GM12878 (cell line): Measurements from ENCODE around the gene PKMYT1. TPM values are rescaled to one million over a fixed set of nuclear protein-coding genes. Genes with fewer than 3 reads are reported as not detected.

Experiments
- ATAC-seq: fragments of 200-7000 bp; cut with Tn5 transposase; 3 replicates; pipeline ENCODE4 v1.9.1; 2020; ENCODE audit warnings: mild to moderate bottlenecking, moderate library complexity
- BruUV-seq: library from RNA; stranded (reverse); fragments of 400-500 nt; replicated peaks from 2 replicates; lab custom pipeline; 2021; lab: Mats Ljungman, UMichigan
- CTCF ChIA-PET: fragments of 300-600 bp; sonication (Branson Sonifier 250); formaldehyde crosslinking; extraction: SDS; loops from one replicate; lab custom pipeline; 2021; ENCODE audit warnings: inconsistent platforms; lab: Yijun Ruan, JAX
- POLR2A ChIA-PET: fragments of 350-600 bp; formaldehyde crosslinking; extraction: SDS; loops from one replicate; lab custom pipeline; 2021; ENCODE audit warnings: inconsistent platforms; lab: Charles Lee
- RAD21 ChIA-PET: fragments of 300-600 bp; sonication (Branson Sonifier 250); formaldehyde crosslinking; loops from one replicate; lab custom pipeline; 2023; ENCODE audit warnings: antibody characterized with exemption; ENCODE audit not compliant: unreplicated experiment; lab: Charles Lee
- SMC1A ChIA-PET: fragments of 300-600 bp; sonication (Branson Sonifier 250); formaldehyde crosslinking; loops from one replicate; lab custom pipeline; 2023; ENCODE audit not compliant: unreplicated experiment, uncharacterized antibody; lab: Charles Lee
- DNase-seq: peaks from one replicate; pipeline ENCODE4 v3.0.0-alpha.2; 2011; ENCODE audit warnings: low read depth, low spot score
- FAIRE-seq: peaks from 3 replicates; lab custom pipeline; 2011; peaks lifted over from hg19 to GRCh38; lab: Jason Lieb, UNC
- H2AFZ ChIP-seq: 2 replicates; pipeline ENCODE4 v1.6.0; 2011; ENCODE audit warnings: low read depth, low read length, control low read depth; ENCODE audit not compliant: control insufficient read depth
- H3K27ac ChIP-seq: 2 replicates; pipeline ENCODE4 v1.5.1; 2011; ENCODE audit warnings: control low read depth; ENCODE audit not compliant: control insufficient read depth, insufficient read depth
- H3K27me3 ChIP-seq, 2 experiments: replicated peaks in 1 of 2; 2 replicates each; pipeline versions ENCODE4 v1.6.0 to v1.6.1; 2011; ENCODE audit warnings: low read length in 1 of 2; ENCODE audit not compliant: control insufficient read depth in 2 of 2, insufficient read depth in 2 of 2
- H3K36me3 ChIP-seq, 2 experiments: 2 replicates each; pipeline ENCODE4 v1.5.1; 2011; ENCODE audit warnings: low read length in 1 of 2; ENCODE audit not compliant: control insufficient read depth in 2 of 2, insufficient read depth in 2 of 2
- H3K4me1 ChIP-seq: 2 replicates; pipeline ENCODE4 v1.6.1; 2011; ENCODE audit warnings: mild to moderate bottlenecking, low read length, moderate library complexity, mixed read lengths; ENCODE audit not compliant: control insufficient read depth, insufficient read depth
- H3K4me2 ChIP-seq: 2 replicates; pipeline ENCODE4 v1.6.0; 2011; ENCODE audit warnings: control low read depth; ENCODE audit not compliant: control insufficient read depth, insufficient read depth
- H3K4me3 ChIP-seq: fragments of 200-600 bp; sonication (generic); 2 replicates; pipeline ENCODE4 v1.5.1; 2016
- H3K79me2 ChIP-seq: 2 replicates; pipeline ENCODE4 v1.6.0; 2011; ENCODE audit warnings: low read length; ENCODE audit not compliant: control insufficient read depth, insufficient read depth
- H3K9ac ChIP-seq: 2 replicates; pipeline ENCODE4 v1.8.0; 2011; ENCODE audit warnings: low read length, control low read depth, mixed read lengths; ENCODE audit not compliant: control insufficient read depth, insufficient read depth
- H3K9me3 ChIP-seq: replicated peaks from 3 replicates; pipeline ENCODE4 v1.5.1; 2011; ENCODE audit warnings: mild to moderate bottlenecking, low read length; ENCODE audit not compliant: control insufficient read depth, insufficient read depth
- H4K20me1 ChIP-seq: 2 replicates; pipeline ENCODE4 v1.6.0; 2011; ENCODE audit not compliant: control insufficient read depth, insufficient read depth
- CBX3 ChIP-seq: fragments of 200-600 bp; sonication (generic); IDR thresholded peaks from 2 replicates; pipeline ENCODE4 v1.6.1; 2016; ENCODE audit warnings: low read depth, borderline replicate concordance
- KDM1A ChIP-seq: fragments of 200-600 bp; sonication (generic); IDR thresholded peaks from 2 replicates; pipeline ENCODE4 v1.6.1; 2016; ENCODE audit warnings: borderline replicate concordance
- MEF2A ChIP-seq: IDR thresholded peaks from 2 replicates; pipeline ENCODE4 v1.6.1; 2011; ENCODE audit warnings: low read depth, mild to moderate bottlenecking, low read length, moderate library complexity; ENCODE audit not compliant: insufficient read depth
- MLLT1 ChIP-seq: fragments of 450-650 bp; IDR thresholded peaks from 2 replicates; pipeline ENCODE4 v1.6.1; 2016; ENCODE audit warnings: mild to moderate bottlenecking
- NKRF ChIP-seq: fragments of 450-650 bp; conservative IDR thresholded peaks from 2 replicates; pipeline ENCODE4 v1.6.1; 2017; ENCODE audit warnings: mild to moderate bottlenecking, moderate library complexity
- RFX5 ChIP-seq: IDR thresholded peaks from 2 replicates; pipeline ENCODE4 v1.6.1; 2011; ENCODE audit warnings: low read depth, low read length, improper control_type of control experiment
- ZNF217 ChIP-seq: fragments of 450-650 bp; IDR thresholded peaks from 2 replicates; pipeline ENCODE4 v1.6.1; 2017; ENCODE audit warnings: antibody characterized with exemption, mild to moderate bottlenecking
- ZNF384 ChIP-seq: IDR thresholded peaks from 2 replicates; pipeline ENCODE4 v1.6.1; 2012; ENCODE audit warnings: low read depth, mild to moderate bottlenecking, low read length, improper control_type of control experiment, borderline replicate concordance
- WGBS: methylation state at CpG from one replicate; pipeline ENCODE4 v1.1.6; 2016; ENCODE audit warnings: low lambda C conversion rate; ENCODE audit not compliant: insufficient replicate concordance, insufficient coverage; ENCODE audit errors: missing lambda C conversion rate; 5-methylcytosine and 5-hydroxymethylcytosine counted together
- in situ Hi-C: fragments of 300-500 bp; cut with MboI; formaldehyde crosslinking; loops from 9 replicates; pipeline ENCODE4 v1.14.3; 2018; ENCODE audit warnings: mixed read lengths
- intact Hi-C: fragments of 100-400 bp; cut with micrococcal nuclease; formaldehyde crosslinking; loops from one replicate; pipeline ENCODE4 v1.14.2; 2022; ENCODE audit not compliant: unreplicated experiment
- polyA plus RNA-seq, 11 experiments: library from polyadenylated mRNA; depleted of rRNA in 4 of 11; unstranded in 6 of 11; stranded (reverse) in 5 of 11; fragments of >200 nt; fragmentation: Nextera tagmentation in 4 of 11; fragmentation: Illumina TruSeq in 1 of 11; extraction: Ambion mirVana in 4 of 11; extraction: Trizol in 1 of 11; gene quantifications; 1 replicate in 1 of 11; 2 replicates in 10 of 11; pipeline versions ENCODE4 v1.2.1 to v1.2.3, GENCODE V29; 2011 to 2016; ENCODE audit warnings: inconsistent platforms in 2 of 11, missing spikeins in 2 of 11, low read depth in 1 of 11
- total RNA-seq, 4 experiments: library from RNA; depleted of rRNA in 3 of 4; stranded (reverse); fragments of >200 nt in 3 of 4; fragmentation: Illumina TruSeq in 1 of 4; extraction: Trizol in 1 of 4; gene quantifications; 2 replicates each; pipeline versions ENCODE4 v1.2.1 to v1.2.3, GENCODE V29; 2013 to 2021
- TF ChIP-seq, protein P1 (sequence below): IDR thresholded peaks from 2 replicates; pipeline ENCODE4 v1.6.1; 2012; ENCODE audit warnings: low read depth, low read length, improper control_type of control experiment
- TF ChIP-seq, protein P2 (sequence below): IDR thresholded peaks from 2 replicates; pipeline ENCODE4 v1.6.1; 2012; ENCODE audit warnings: low read depth, low read length, improper control_type of control experiment
- TF ChIP-seq, protein P3 (sequence below): fragments of 450-650 bp; formaldehyde crosslinking; IDR thresholded peaks from 2 replicates; pipeline ENCODE4 v1.5.0; 2022; ENCODE audit warnings: mild to moderate bottlenecking, missing genetic modification characterization
- TF ChIP-seq, protein P4 (sequence below): fragments of 450-650 bp; IDR thresholded peaks from 2 replicates; pipeline ENCODE4 v1.6.1; 2017; ENCODE audit warnings: borderline replicate concordance

Gene PKMYT1
- total and polyA plus RNA-seq, 10 of the 15 experiments (the other 5 are each of a cell fraction or from before 2014, with no cell fraction given), result 4.6 to 101 (median 29.9) TPM

DNA sequence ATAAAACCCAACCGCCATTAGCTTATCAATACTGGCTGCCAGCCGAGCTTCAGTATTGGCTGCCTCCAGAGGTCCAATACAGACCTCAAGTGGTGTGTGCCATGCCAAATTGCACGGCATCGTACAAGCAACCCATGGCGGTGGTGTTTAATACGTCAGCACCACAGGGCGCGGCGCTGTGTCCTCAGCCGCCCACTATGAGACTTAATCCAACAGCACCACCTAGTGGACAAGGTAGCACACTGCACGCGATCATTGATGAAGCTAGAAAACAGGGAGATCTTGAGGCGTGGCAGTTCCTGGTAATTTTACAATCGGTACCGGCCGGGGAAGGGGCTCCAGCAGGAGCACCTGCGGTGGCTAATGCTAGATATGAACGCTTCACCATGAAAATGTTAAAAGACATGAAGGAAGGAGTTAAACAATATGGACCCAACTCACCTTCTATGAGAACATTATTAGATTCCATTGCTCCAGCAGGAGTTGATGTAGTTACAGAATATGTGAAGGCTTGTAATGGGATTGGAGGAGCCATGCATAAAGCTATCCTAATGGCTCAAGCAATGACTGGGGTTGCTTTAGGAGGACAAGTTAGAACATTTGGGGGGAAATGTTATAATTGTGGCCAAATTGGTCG, 53.1 kb downstream of the PKMYT1 start:
- FAIRE-seq, result peak; percentile 98
- POLR2A ChIA-PET, result interaction anchor here (1.2 kb wide), 1 partner anchor 16 kb away, joined by 7 read pairs; the partner anchor contains the start of gene FLYWCH1
- 7% methylated on average over 19 of the region's 19 CpGs for WGBS
- TF ChIP-seq RFX5 (no peak), MEF2A (no peak), CBX3 (no peak), ZNF217 (no peak), MLLT1 (0 out of 2 replicates have a peak, but pooled peaks have one; percentile 24), NKRF (no peak), KDM1A (no peak), ZNF384 (no peak)
- TF ChIP-seq, protein P1, sequence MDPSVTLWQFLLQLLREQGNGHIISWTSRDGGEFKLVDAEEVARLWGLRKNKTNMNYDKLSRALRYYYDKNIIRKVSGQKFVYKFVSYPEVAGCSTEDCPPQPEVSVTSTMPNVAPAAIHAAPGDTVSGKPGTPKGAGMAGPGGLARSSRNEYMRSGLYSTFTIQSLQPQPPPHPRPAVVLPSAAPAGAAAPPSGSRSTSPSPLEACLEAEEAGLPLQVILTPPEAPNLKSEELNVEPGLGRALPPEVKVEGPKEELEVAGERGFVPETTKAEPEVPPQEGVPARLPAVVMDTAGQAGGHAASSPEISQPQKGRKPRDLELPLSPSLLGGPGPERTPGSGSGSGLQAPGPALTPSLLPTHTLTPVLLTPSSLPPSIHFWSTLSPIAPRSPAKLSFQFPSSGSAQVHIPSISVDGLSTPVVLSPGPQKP, result no peak
- TF ChIP-seq, protein P2, sequence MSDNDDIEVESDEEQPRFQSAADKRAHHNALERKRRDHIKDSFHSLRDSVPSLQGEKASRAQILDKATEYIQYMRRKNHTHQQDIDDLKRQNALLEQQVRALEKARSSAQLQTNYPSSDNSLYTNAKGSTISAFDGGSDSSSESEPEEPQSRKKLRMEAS, result no peak; the same call in 1 of the 2 replicates
- TF ChIP-seq, protein P3, sequence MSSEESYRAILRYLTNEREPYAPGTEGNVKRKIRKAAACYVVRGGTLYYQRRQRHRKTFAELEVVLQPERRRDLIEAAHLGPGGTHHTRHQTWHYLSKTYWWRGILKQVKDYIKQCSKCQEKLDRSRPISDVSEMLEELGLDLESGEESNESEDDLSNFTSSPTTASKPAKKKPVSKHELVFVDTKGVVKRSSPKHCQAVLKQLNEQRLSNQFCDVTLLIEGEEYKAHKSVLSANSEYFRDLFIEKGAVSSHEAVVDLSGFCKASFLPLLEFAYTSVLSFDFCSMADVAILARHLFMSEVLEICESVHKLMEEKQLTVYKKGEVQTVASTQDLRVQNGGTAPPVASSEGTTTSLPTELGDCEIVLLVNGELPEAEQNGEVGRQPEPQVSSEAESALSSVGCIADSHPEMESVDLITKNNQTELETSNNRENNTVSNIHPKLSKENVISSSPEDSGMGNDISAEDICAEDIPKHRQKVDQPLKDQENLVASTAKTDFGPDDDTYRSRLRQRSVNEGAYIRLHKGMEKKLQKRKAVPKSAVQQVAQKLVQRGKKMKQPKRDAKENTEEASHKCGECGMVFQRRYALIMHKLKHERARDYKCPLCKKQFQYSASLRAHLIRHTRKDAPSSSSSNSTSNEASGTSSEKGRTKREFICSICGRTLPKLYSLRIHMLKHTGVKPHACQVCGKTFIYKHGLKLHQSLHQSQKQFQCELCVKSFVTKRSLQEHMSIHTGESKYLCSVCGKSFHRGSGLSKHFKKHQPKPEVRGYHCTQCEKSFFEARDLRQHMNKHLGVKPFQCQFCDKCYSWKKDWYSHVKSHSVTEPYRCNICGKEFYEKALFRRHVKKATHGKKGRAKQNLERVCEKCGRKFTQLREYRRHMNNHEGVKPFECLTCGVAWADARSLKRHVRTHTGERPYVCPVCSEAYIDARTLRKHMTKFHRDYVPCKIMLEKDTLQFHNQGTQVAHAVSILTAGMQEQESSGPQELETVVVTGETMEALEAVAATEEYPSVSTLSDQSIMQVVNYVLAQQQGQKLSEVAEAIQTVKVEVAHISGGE, result no peak
- TF ChIP-seq, protein P4, sequence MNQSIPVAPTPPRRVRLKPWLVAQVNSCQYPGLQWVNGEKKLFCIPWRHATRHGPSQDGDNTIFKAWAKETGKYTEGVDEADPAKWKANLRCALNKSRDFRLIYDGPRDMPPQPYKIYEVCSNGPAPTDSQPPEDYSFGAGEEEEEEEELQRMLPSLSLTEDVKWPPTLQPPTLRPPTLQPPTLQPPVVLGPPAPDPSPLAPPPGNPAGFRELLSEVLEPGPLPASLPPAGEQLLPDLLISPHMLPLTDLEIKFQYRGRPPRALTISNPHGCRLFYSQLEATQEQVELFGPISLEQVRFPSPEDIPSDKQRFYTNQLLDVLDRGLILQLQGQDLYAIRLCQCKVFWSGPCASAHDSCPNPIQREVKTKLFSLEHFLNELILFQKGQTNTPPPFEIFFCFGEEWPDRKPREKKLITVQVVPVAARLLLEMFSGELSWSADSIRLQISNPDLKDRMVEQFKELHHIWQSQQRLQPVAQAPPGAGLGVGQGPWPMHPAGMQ, result no peak

More for the DNA sequence above, 53.1 kb downstream of the PKMYT1 start:
- SMC1A ChIA-PET, result interaction anchor here (0.6 to 1.8 kb wide), 7 partner anchors 8 to 59 kb away, joined by 3 to 9 read pairs (median 4); partner anchors contain the start of genes FLYWCH2 and PKMYT1
- CTCF ChIA-PET, result interaction anchor here (0.6 to 2.2 kb wide), 29 partner anchors 8 to 88 kb away, joined by 3 to 27 read pairs (median 7); partner anchors contain the start of genes FLYWCH1, FLYWCH2 and KREMEN2
- H3K9ac ChIP-seq, result no peak overlapping the region
- RAD21 ChIA-PET, result interaction anchor here (0.6 to 1.5 kb wide), 16 partner anchors 11 to 88 kb away, joined by 3 to 4 read pairs (median 3); partner anchors contain the start of genes FLYWCH1, FLYWCH2 and KREMEN2
- peak; percentile 100 for ATAC-seq
- H3K27ac ChIP-seq, result no peak overlapping the region
- H4K20me1 ChIP-seq, result no peaks in the 10 kb centered on the region
- H3K79me2 ChIP-seq, result no peaks in the 10 kb centered on the region
- intact Hi-C loops, result loop anchor here (5.0 kb wide), 1 partner anchor 55 kb away; the partner anchor contains the start of gene PKMYT1
- in situ Hi-C loops, result no loop called here
- H3K4me3 ChIP-seq, result no peak overlapping the region
- no peaks in the 10 kb centered on the region for H3K4me1 ChIP-seq
- no TSS peak for BruUV-seq
- no peaks in the 10 kb centered on the region for H3K9me3 ChIP-seq
- H2AFZ ChIP-seq, result peak overlapping the region; percentile 64
- H3K27me3 ChIP-seq, result no peaks in the 10 kb centered on the region
- DNase-seq, result no peak
- H3K36me3 ChIP-seq, result peaks cover 0 to 10% of the 10 kb centered on the region in 2 experiments; a peak in 2 of 4 replicates
- peak overlapping the region; percentile 62; the same call in 1 of the 2 replicates for H3K4me2 ChIP-seq
